A673 (cell line): Measurements from ENCODE around the gene STAC3. TPM values are rescaled to one million over a fixed set of nuclear protein-coding genes. Genes with fewer than 3 reads are reported as not detected.

Experiments used
- BruUV-seq: library from RNA; stranded (reverse); fragments of 400-500 nt; replicated peaks from 2 replicates; lab custom pipeline; 2021; lab: Mats Ljungman, UMichigan
- CTCF ChIA-PET: fragments of 300-600 bp; sonication (Branson Sonifier 250); formaldehyde crosslinking; loops from one replicate; lab custom pipeline; 2022; ENCODE audit warnings: antibody characterized with exemption; lab: Charles Lee
- POLR2A ChIA-PET: fragments of 300-600 bp; sonication (Branson Sonifier 250); formaldehyde crosslinking; loops from one replicate; lab custom pipeline; 2022; ENCODE audit warnings: antibody characterized with exemption; ENCODE audit not compliant: low non-redundant PET; lab: Charles Lee
- DNase-seq: peaks from one replicate; pipeline ENCODE4 v3.0.0-alpha.2; 2015; ENCODE audit warnings: low spot score
- H3K27ac ChIP-seq: fragments of 200-600 bp; sonication (generic); 2 replicates; pipeline ENCODE4 v1.5.1; 2016; ENCODE audit warnings: mixed run types, low read depth, mild to moderate bottlenecking, mixed read lengths, antibody characterized with exemption, low read length; ENCODE audit not compliant: poor library complexity, severe bottlenecking
- H3K27me3 ChIP-seq: fragments of 200-600 bp; sonication (generic); replicated peaks from 2 replicates; pipeline ENCODE4 v1.6.1; 2017; ENCODE audit warnings: mixed run types, low read depth, mild to moderate bottlenecking, mixed read lengths, antibody characterized with exemption, low read length; ENCODE audit not compliant: insufficient read depth, poor library complexity
- H3K36me3 ChIP-seq: fragments of 200-600 bp; sonication (generic); 2 replicates; pipeline ENCODE4 v1.6.1; 2016; ENCODE audit warnings: mixed run types, mild to moderate bottlenecking, mixed read lengths, antibody characterized with exemption, low read length; ENCODE audit not compliant: insufficient read depth, poor library complexity, severe bottlenecking
- H3K4me1 ChIP-seq: fragments of 200-600 bp; sonication (generic); 2 replicates; pipeline ENCODE4 v1.6.1; 2017; ENCODE audit warnings: mixed run types, mild to moderate bottlenecking, mixed read lengths, antibody characterized with exemption, low read length; ENCODE audit not compliant: insufficient read depth, poor library complexity, severe bottlenecking
- H3K4me3 ChIP-seq: fragments of 200-600 bp; sonication (generic); 2 replicates; pipeline ENCODE4 v1.5.1; 2016; ENCODE audit warnings: low read depth, mixed run types, mild to moderate bottlenecking, mixed read lengths, low read length; ENCODE audit not compliant: poor library complexity, severe bottlenecking
- H3K9me3 ChIP-seq: fragments of 200-600 bp; sonication (generic); 2 replicates; pipeline ENCODE4 v1.6.1; 2016; ENCODE audit warnings: mixed run types, low read depth, mild to moderate bottlenecking, mixed read lengths, antibody characterized with exemption, low read length; ENCODE audit not compliant: poor library complexity, severe bottlenecking
- EZH2 ChIP-seq: fragments of 200-600 bp; sonication (generic); IDR thresholded peaks from 2 replicates; pipeline ENCODE4 v1.6.1; 2017; ENCODE audit warnings: borderline replicate concordance, low read depth, mild to moderate bottlenecking, mixed read lengths, antibody characterized with exemption, low read length; ENCODE audit not compliant: poor library complexity, severe bottlenecking
- intact Hi-C: fragments of 100-400 bp; cut with micrococcal nuclease; formaldehyde crosslinking; loops from one replicate; pipeline ENCODE4 v1.10.0; 2022; ENCODE audit not compliant: unreplicated experiment
- total RNA-seq: library from RNA; stranded (reverse); gene quantifications from 2 replicates; pipeline ENCODE4 v1.2.3, GENCODE V29; 2021
- TF ChIP-seq, protein P1 (sequence below): fragments of 300-800, 200-600 bp; sonication (generic); conservative IDR thresholded peaks from 2 replicates; pipeline ENCODE4 v1.5.1; 2017; ENCODE audit warnings: low read depth, mild to moderate bottlenecking, antibody characterized with exemption, low read length, moderate library complexity, mixed read lengths

Gene STAC3
- total RNA-seq, 1 experiment from 2014 or later = 7.0 TPM

DNA sequence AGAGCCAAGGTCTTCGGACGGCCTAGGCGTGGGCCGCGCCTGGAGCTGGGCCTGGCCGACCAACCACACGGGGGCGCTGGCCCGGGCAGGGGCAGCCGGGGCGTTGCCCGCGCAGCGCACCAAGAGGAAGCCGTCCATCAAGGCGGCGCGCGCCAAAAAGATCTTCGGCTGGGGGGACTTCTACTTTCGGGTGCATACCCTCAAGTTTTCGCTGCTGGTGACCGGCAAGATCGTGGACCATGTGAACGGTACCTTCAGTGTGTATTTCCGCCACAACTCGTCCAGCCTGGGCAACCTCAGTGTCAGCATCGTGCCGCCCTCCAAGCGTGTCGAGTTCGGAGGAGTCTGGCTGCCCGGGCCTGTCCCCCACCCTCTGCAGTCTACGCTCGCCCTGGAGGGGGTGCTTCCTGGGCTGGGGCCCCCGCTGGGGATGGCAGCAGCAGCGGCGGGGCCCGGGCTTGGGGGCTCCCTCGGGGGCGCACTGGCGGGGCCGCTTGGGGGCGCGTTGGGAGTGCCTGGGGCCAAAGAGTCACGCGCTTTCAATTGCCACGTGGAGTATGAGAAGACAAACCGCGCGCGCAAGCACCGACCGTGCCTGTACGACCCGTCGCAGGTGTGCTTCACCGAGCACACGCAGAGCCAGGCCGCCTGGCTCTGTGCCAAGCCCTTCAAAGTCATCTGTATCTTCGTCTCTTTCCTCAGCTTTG lies 25.9 kb downstream of the STAC3 start:
- peaks cover 27% of the 10 kb centered on the region for H3K4me1 ChIP-seq
- ChIA-PET POLR2A (no interaction called here), CTCF (no interaction called here)
- DNase-seq = no peak
- intact Hi-C loops = no loop called here
- H3K27ac ChIP-seq = no peak overlapping the region
- no peaks in the 10 kb centered on the region for H3K27me3 ChIP-seq
- TF ChIP-seq, protein P1, sequence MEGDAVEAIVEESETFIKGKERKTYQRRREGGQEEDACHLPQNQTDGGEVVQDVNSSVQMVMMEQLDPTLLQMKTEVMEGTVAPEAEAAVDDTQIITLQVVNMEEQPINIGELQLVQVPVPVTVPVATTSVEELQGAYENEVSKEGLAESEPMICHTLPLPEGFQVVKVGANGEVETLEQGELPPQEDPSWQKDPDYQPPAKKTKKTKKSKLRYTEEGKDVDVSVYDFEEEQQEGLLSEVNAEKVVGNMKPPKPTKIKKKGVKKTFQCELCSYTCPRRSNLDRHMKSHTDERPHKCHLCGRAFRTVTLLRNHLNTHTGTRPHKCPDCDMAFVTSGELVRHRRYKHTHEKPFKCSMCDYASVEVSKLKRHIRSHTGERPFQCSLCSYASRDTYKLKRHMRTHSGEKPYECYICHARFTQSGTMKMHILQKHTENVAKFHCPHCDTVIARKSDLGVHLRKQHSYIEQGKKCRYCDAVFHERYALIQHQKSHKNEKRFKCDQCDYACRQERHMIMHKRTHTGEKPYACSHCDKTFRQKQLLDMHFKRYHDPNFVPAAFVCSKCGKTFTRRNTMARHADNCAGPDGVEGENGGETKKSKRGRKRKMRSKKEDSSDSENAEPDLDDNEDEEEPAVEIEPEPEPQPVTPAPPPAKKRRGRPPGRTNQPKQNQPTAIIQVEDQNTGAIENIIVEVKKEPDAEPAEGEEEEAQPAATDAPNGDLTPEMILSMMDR = 0 out of 2 replicates have a peak, but pooled peaks have one; percentile 32
- TF ChIP-seq EZH2 = no peak
- no peaks in the 10 kb centered on the region for H3K9me3 ChIP-seq
- BruUV-seq = no TSS peak
- H3K36me3 ChIP-seq = no peaks in the 10 kb centered on the region
- H3K4me3 ChIP-seq = no peak overlapping the region

GRCh38 chr12:57224278-57224972 lies 26.6 kb downstream of the STAC3 start:
- POLR2A ChIA-PET = interaction anchor here (0.5 to 0.6 kb wide), 2 partner anchors 490 to 1479 kb away, joined by 5 to 12 read pairs; no protein-coding TSS in a partner anchor
- Histone ChIP-seq H3K27me3 (no peaks in the 10 kb centered on the region), H3K9me3 (no peaks in the 10 kb centered on the region), H3K4me1 (peaks cover 34% of the 10 kb centered on the region), H3K27ac (no peak overlapping the region), H3K36me3 (no peaks in the 10 kb centered on the region), H3K4me3 (no peak overlapping the region)
- no peak for TF ChIP-seq EZH2
- CTCF ChIA-PET = no interaction called here
- no peak for DNase-seq
- no TSS peak for BruUV-seq
- intact Hi-C loops = no loop called here

DNA sequence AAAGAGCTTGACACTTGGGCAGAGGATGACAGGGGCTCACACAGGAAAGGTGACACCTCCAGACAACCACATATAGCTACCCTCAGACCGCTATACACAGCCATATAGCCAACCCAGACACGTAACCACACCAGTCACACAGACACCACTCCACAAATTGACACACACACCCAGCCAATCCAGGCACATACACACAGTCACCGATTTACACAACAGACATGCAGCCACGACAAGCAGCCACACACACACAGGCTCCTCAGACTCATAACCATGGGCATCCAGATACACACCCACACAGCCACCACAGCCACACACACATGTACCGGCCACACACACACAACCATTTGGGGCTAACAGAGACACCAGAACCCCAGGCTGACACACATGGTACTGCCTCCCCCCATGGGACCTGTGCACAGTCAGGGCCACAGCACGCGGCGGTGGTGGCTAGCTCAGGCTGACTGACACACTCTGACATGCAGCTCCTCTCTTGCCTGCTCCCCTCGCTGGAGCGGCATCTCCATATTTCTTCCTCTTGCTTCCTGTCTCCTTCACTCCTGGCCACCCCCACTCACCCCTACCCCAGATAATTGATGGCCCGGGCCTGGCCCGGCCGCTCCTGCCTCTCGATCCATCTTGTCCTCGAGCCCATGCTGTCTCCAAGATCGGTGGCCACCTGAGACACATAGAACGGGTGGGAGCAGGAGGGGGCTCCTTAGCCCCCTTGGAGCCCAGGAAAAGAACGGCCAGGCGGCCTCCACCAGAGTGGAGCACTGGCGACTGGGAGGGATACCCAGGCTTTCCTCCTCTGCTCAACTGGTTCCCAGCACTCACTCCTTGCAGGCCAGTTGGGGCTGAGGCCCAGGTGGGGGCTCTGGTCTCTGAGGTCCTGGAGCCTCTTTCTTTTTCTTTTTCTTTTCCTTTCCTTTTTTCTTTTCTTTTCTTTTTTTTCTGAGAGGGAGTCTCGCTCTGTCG lies 27.5 kb downstream of the STAC3 start:
- no peak overlapping the region for H3K27ac ChIP-seq
- H3K4me3 ChIP-seq = no peak overlapping the region
- TF ChIP-seq, protein P1 = no peak
- no peak for TF ChIP-seq EZH2
- ChIA-PET CTCF (no interaction called here), POLR2A (interaction anchor here (0.5 to 0.6 kb wide), 2 partner anchors 489 to 1478 kb away, joined by 5 to 12 read pairs; no protein-coding TSS in a partner anchor)
- H3K36me3 ChIP-seq = no peaks in the 10 kb centered on the region
- intact Hi-C loops = no loop called here
- no peaks in the 10 kb centered on the region for H3K27me3 ChIP-seq
- no peaks in the 10 kb centered on the region for H3K9me3 ChIP-seq
- no peak for DNase-seq
- H3K4me1 ChIP-seq = peaks cover 36% of the 10 kb centered on the region
- BruUV-seq = no TSS peak
